H9 (cell line): Measurements from ENCODE around the gene AHDC1. TPM values are rescaled to one million over a fixed set of nuclear protein-coding genes. Genes with fewer than 3 reads are reported as not detected.

ENCODE experiments used
- DNase-seq: peaks from one replicate; pipeline ENCODE4 v3.0.0-alpha.2; 2017
- H2AFZ ChIP-seq: one replicate; pipeline ENCODE4 v1.6.1; 2013; ENCODE audit warnings: mild to moderate bottlenecking, low read length, control low read depth, moderate library complexity
- H2AK5ac ChIP-seq: 2 replicates; pipeline ENCODE4 v1.6.1; 2013; ENCODE audit warnings: low read length, control low read depth, mixed read lengths; ENCODE audit not compliant: insufficient read length
- H2BK120ac ChIP-seq: one replicate; pipeline ENCODE4 v1.6.1; 2013; ENCODE audit warnings: low read depth, mild to moderate bottlenecking, low read length, control low read depth, inconsistent platforms; ENCODE audit not compliant: poor library complexity, severe bottlenecking
- H2BK12ac ChIP-seq: 2 replicates; pipeline ENCODE4 v1.6.1; 2013; ENCODE audit warnings: low read length, control low read depth, mixed read lengths, low read depth; ENCODE audit not compliant: insufficient read length
- H2BK15ac ChIP-seq: 2 replicates; pipeline ENCODE4 v1.6.1; 2013; ENCODE audit warnings: low read depth, low read length, control low read depth
- H2BK20ac ChIP-seq: one replicate; pipeline ENCODE4 v1.6.1; 2013; ENCODE audit warnings: low read depth, mild to moderate bottlenecking, low read length, control low read depth, inconsistent platforms; ENCODE audit not compliant: poor library complexity, severe bottlenecking
- H2BK5ac ChIP-seq: 2 replicates; pipeline ENCODE4 v1.6.1; 2013; ENCODE audit warnings: low read length, control low read depth, mixed read lengths; ENCODE audit not compliant: insufficient read length
- H3K14ac ChIP-seq: 2 replicates; pipeline ENCODE4 v1.6.1; 2013; ENCODE audit warnings: low read length, control low read depth; ENCODE audit not compliant: insufficient read depth
- H3K18ac ChIP-seq: 2 replicates; pipeline ENCODE4 v1.6.1; 2013; ENCODE audit warnings: low read depth, mild to moderate bottlenecking, mixed read lengths, low read length, control low read depth; ENCODE audit not compliant: insufficient read length
- H3K23ac ChIP-seq: 2 replicates; pipeline ENCODE4 v1.6.1; 2013; ENCODE audit warnings: low read length, control low read depth, mixed read lengths, low read depth; ENCODE audit not compliant: insufficient read length
- H3K23me2 ChIP-seq: 2 replicates; pipeline ENCODE4 v1.6.1; 2013; ENCODE audit warnings: low read depth, mild to moderate bottlenecking, mixed read lengths, low read length, control low read depth; ENCODE audit not compliant: insufficient read length, poor library complexity, severe bottlenecking
- H3K27ac ChIP-seq: 2 replicates; pipeline ENCODE4 v1.5.1; 2013; ENCODE audit warnings: low read length, control low read depth, mixed read lengths, low read depth; ENCODE audit not compliant: insufficient read length
- H3K27me3 ChIP-seq: 2 replicates; pipeline ENCODE4 v1.6.1; 2013; ENCODE audit warnings: low read length, control low read depth, inconsistent platforms; ENCODE audit not compliant: insufficient read depth
- H3K4ac ChIP-seq: 2 replicates; pipeline ENCODE4 v1.6.1; 2013; ENCODE audit warnings: low read depth, mild to moderate bottlenecking, control low read depth, inconsistent platforms, low read length, moderate library complexity
- H3K4me1 ChIP-seq: 2 replicates; pipeline ENCODE4 v1.6.1; 2013; ENCODE audit warnings: low read length, control low read depth, inconsistent platforms; ENCODE audit not compliant: insufficient read depth
- H3K4me2 ChIP-seq: 2 replicates; pipeline ENCODE4 v1.6.1; 2013; ENCODE audit warnings: low read length, control low read depth, mixed read lengths; ENCODE audit not compliant: insufficient read length, insufficient read depth
- H3K56ac ChIP-seq: 2 replicates; pipeline ENCODE4 v1.6.1; 2013; ENCODE audit warnings: low read depth, mild to moderate bottlenecking, mixed read lengths, low read length, control low read depth; ENCODE audit not compliant: insufficient read length
- H3K79me1 ChIP-seq: 2 replicates; pipeline ENCODE4 v1.6.1; 2013; ENCODE audit warnings: low read depth, mild to moderate bottlenecking, moderate library complexity, low read length, control low read depth, inconsistent platforms; ENCODE audit not compliant: insufficient read depth, poor library complexity, severe bottlenecking
- H3K79me2 ChIP-seq: 2 replicates; pipeline ENCODE4 v1.6.1; 2013; ENCODE audit warnings: low read length, control low read depth, inconsistent platforms; ENCODE audit not compliant: insufficient read depth
- H3K9ac ChIP-seq: 2 replicates; pipeline ENCODE4 v1.6.1; 2013; ENCODE audit warnings: low read length, control low read depth, mixed read lengths; ENCODE audit not compliant: insufficient read length; ENCODE audit errors: extremely low read depth
- H3K9me3 ChIP-seq: one replicate; pipeline ENCODE4 v1.6.1; 2013; ENCODE audit warnings: low read depth, low read length, inconsistent platforms; ENCODE audit not compliant: control insufficient read depth
- H3T11ph ChIP-seq: one replicate; pipeline ENCODE4 v1.6.1; 2013; ENCODE audit warnings: mild to moderate bottlenecking, low read length, control low read depth, inconsistent platforms
- H4K20me1 ChIP-seq: one replicate; pipeline ENCODE4 v1.6.1; 2013; ENCODE audit not compliant: control insufficient read depth, insufficient read length, insufficient read depth
- H4K5ac ChIP-seq: 2 replicates; pipeline ENCODE4 v1.6.1; 2013; ENCODE audit warnings: low read depth, mild to moderate bottlenecking, mixed read lengths, low read length, control low read depth; ENCODE audit not compliant: insufficient read length
- H4K8ac ChIP-seq: replicated peaks from 2 replicates; pipeline ENCODE4 v1.6.1; 2013; ENCODE audit warnings: low read length, control low read depth, mixed read lengths, low read depth; ENCODE audit not compliant: insufficient read length
- H4K91ac ChIP-seq: 2 replicates; pipeline ENCODE4 v1.6.1; 2013; ENCODE audit warnings: low read depth, mild to moderate bottlenecking, moderate library complexity, mixed read lengths, low read length, control low read depth; ENCODE audit not compliant: insufficient read length
- H3K27ac Mint-ChIP-seq, 3 experiments: 2 replicates in 2 of 3; 3 replicates in 1 of 3; pipeline ENCODE4 v1.8.0; 2020 to 2021; ENCODE audit warnings: mixed read lengths in 3 of 3, mild to moderate bottlenecking in 1 of 3, moderate library complexity in 1 of 3
- H3K27me3 Mint-ChIP-seq: 2 replicates; pipeline ENCODE4 v1.8.0; 2021; ENCODE audit warnings: low read depth, mild to moderate bottlenecking, moderate library complexity, mixed read lengths
- H3K36me3 Mint-ChIP-seq, 3 experiments: 2 replicates in 2 of 3; 3 replicates in 1 of 3; pipeline ENCODE4 v1.8.0; 2020 to 2021; ENCODE audit warnings: low read depth in 3 of 3, mixed read lengths in 3 of 3; ENCODE audit not compliant: insufficient read depth in 1 of 3
- H3K4me1 Mint-ChIP-seq, 2 experiments: 2 replicates each; pipeline ENCODE4 v1.8.0; 2020; ENCODE audit warnings: mixed read lengths in 2 of 2
- H3K4me3 Mint-ChIP-seq, 2 experiments: 2 replicates in 1 of 2; 3 replicates in 1 of 2; pipeline ENCODE4 v1.8.0; 2020 to 2021; ENCODE audit warnings: mild to moderate bottlenecking in 2 of 2, mixed read lengths in 2 of 2, moderate library complexity in 1 of 2
- H3K9me3 Mint-ChIP-seq, 2 experiments: 2 replicates in 1 of 2; 3 replicates in 1 of 2; pipeline ENCODE4 v1.8.0; 2020; ENCODE audit warnings: mild to moderate bottlenecking in 2 of 2, mixed read lengths in 2 of 2, moderate library complexity in 1 of 2
- WGBS: extraction: QIAGEN DNeasy Blood & Tissue Kit; methylation state at CpG from one replicate; pipeline ENCODE4 v1.1.7; 2013; ENCODE audit warnings: missing lambda C conversion rate, low lambda C conversion rate, mixed read lengths; ENCODE audit not compliant: insufficient read length; ENCODE audit errors: extremely low coverage; 5-methylcytosine and 5-hydroxymethylcytosine counted together
- total RNA-seq: library from RNA; stranded (reverse); gene quantifications from 2 replicates; pipeline ENCODE4 v1.2.1, GENCODE V29; 2021
- TF ChIP-seq, protein P1 (sequence below): fragments of 200-600 bp; sonication (generic); conservative IDR thresholded peaks from 3 replicates; pipeline ENCODE4 v1.8.0; 2021; ENCODE audit warnings: antibody characterized with exemption, mild to moderate bottlenecking

Gene AHDC1
- total RNA-seq, 1 experiment from 2014 or later: 29.4 TPM

DNA sequence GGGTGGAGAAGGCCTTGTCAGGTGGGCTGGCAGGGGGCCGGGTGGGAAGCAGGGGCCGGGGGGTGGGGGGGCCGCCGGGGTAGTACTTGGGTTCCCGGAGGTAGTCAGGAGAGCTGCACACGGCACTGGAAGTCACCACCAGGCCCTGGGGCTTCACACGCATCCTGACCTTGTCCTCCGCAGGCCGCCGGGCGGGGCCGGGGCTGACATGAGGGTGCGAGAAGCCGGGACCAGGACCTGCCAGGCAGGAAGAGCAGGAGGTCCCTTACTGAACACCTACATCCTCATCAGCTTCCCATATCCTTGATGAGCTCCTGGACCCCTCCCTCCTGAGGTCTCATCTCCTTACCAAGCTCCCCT lies 52.0 kb downstream of the AHDC1 start:
- Histone ChIP-seq H2BK12ac (no peak overlapping the region), H3T11ph (no peak overlapping the region), H3K79me2 (no peaks in the 10 kb centered on the region), H3K14ac (no peak overlapping the region), H4K91ac (no peak overlapping the region), H3K18ac (no peak overlapping the region), H3K56ac (no peak overlapping the region), H4K8ac (no peak overlapping the region), H3K9ac (no peak overlapping the region), H3K4ac (no peak overlapping the region), H3K27ac (no peak overlapping the region), H2AFZ (no peak overlapping the region), H4K20me1 (no peaks in the 10 kb centered on the region), H2AK5ac (no peak overlapping the region), H3K23ac (no peak overlapping the region), H3K4me1 (peaks cover 2% of the 10 kb centered on the region; the same call in 1 of the 2 replicates), H2BK20ac (no peak overlapping the region), H3K9me3 (no peaks in the 10 kb centered on the region), H2BK120ac (no peak overlapping the region), H3K23me2 (peaks cover 3% of the 10 kb centered on the region), H3K79me1 (no peaks in the 10 kb centered on the region), H2BK5ac (no peak overlapping the region), H3K27me3 (no peaks in the 10 kb centered on the region), H4K5ac (no peak overlapping the region), H3K4me2 (no peak overlapping the region), H2BK15ac (no peak overlapping the region)
- TF ChIP-seq, protein P1, sequence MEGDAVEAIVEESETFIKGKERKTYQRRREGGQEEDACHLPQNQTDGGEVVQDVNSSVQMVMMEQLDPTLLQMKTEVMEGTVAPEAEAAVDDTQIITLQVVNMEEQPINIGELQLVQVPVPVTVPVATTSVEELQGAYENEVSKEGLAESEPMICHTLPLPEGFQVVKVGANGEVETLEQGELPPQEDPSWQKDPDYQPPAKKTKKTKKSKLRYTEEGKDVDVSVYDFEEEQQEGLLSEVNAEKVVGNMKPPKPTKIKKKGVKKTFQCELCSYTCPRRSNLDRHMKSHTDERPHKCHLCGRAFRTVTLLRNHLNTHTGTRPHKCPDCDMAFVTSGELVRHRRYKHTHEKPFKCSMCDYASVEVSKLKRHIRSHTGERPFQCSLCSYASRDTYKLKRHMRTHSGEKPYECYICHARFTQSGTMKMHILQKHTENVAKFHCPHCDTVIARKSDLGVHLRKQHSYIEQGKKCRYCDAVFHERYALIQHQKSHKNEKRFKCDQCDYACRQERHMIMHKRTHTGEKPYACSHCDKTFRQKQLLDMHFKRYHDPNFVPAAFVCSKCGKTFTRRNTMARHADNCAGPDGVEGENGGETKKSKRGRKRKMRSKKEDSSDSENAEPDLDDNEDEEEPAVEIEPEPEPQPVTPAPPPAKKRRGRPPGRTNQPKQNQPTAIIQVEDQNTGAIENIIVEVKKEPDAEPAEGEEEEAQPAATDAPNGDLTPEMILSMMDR: no peak
- Mint-ChIP-seq H3K27me3 (no peaks in the 10 kb centered on the region), H3K36me3 (peaks cover 6 to 23% (median 18%) of the 10 kb centered on the region in 3 experiments; a peak in 6 of 7 replicates), H3K27ac (no peak overlapping the region), H3K9me3 (no peaks in the 10 kb centered on the region; a peak in 2 of 5 replicates), H3K4me1 (peaks cover 7 to 14% of the 10 kb centered on the region in 2 experiments), H3K4me3 (no peak overlapping the region)
- DNase-seq: no peak
- WGBS: no CpG with 5 or more reads among the region's 14 CpGs
